Liver (tissue), 3 donors: ENCODE data around the gene KCNS3.

ENCODE experiments used
- RAD21 ChIP-seq, 2 donors: IDR thresholded peaks; 2 replicates each; pipeline ENCODE4 v1.6.1; 2016; ENCODE audit warnings: antibody characterized with exemption in 2 of 2, mild to moderate bottlenecking in 2 of 2
- TF ChIP-seq, protein P1 (sequence below): fragments of 150-350 bp; IDR thresholded peaks from 2 replicates; pipeline ENCODE4 v1.5.1; 2017; ENCODE audit warnings: improper control_type of control experiment, low read depth, low read length; ENCODE audit not compliant: missing input control
- TF ChIP-seq, protein P2 (sequence below): IDR thresholded peaks from 2 replicates; pipeline ENCODE4 v1.6.1; 2016; ENCODE audit warnings: antibody characterized with exemption, mild to moderate bottlenecking
- TF ChIP-seq, protein P3 (sequence below): IDR thresholded peaks from 2 replicates; pipeline ENCODE4 v1.6.1; 2016; ENCODE audit warnings: antibody characterized with exemption
- donor health status: healthy.
- donor health status: healthy.

DNA sequence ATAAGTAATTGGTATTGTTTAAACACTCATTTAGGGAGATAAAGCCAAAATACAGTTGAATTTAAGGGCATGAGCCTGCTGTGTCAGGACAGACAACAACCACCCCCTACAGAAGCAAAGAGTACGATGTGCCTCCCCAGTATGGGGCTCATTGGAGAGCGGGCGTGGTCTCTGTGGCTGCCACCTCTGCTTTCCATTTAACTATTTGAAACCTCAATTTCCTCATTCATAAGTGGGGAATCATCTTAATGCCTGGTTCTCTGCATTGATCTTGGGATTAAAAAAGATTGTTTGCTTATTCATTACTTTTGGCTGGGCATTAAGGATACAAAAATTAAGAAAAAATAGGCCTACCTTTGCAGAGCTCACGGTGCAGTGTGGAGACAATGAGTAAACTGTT lies 21.4 kb downstream of the KCNS3 start:
- TF ChIP-seq, protein P1, sequence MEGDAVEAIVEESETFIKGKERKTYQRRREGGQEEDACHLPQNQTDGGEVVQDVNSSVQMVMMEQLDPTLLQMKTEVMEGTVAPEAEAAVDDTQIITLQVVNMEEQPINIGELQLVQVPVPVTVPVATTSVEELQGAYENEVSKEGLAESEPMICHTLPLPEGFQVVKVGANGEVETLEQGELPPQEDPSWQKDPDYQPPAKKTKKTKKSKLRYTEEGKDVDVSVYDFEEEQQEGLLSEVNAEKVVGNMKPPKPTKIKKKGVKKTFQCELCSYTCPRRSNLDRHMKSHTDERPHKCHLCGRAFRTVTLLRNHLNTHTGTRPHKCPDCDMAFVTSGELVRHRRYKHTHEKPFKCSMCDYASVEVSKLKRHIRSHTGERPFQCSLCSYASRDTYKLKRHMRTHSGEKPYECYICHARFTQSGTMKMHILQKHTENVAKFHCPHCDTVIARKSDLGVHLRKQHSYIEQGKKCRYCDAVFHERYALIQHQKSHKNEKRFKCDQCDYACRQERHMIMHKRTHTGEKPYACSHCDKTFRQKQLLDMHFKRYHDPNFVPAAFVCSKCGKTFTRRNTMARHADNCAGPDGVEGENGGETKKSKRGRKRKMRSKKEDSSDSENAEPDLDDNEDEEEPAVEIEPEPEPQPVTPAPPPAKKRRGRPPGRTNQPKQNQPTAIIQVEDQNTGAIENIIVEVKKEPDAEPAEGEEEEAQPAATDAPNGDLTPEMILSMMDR = no peak
- TF ChIP-seq, protein P2, sequence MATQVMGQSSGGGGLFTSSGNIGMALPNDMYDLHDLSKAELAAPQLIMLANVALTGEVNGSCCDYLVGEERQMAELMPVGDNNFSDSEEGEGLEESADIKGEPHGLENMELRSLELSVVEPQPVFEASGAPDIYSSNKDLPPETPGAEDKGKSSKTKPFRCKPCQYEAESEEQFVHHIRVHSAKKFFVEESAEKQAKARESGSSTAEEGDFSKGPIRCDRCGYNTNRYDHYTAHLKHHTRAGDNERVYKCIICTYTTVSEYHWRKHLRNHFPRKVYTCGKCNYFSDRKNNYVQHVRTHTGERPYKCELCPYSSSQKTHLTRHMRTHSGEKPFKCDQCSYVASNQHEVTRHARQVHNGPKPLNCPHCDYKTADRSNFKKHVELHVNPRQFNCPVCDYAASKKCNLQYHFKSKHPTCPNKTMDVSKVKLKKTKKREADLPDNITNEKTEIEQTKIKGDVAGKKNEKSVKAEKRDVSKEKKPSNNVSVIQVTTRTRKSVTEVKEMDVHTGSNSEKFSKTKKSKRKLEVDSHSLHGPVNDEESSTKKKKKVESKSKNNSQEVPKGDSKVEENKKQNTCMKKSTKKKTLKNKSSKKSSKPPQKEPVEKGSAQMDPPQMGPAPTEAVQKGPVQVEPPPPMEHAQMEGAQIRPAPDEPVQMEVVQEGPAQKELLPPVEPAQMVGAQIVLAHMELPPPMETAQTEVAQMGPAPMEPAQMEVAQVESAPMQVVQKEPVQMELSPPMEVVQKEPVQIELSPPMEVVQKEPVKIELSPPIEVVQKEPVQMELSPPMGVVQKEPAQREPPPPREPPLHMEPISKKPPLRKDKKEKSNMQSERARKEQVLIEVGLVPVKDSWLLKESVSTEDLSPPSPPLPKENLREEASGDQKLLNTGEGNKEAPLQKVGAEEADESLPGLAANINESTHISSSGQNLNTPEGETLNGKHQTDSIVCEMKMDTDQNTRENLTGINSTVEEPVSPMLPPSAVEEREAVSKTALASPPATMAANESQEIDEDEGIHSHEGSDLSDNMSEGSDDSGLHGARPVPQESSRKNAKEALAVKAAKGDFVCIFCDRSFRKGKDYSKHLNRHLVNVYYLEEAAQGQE = no peak
- TF ChIP-seq, protein P3, sequence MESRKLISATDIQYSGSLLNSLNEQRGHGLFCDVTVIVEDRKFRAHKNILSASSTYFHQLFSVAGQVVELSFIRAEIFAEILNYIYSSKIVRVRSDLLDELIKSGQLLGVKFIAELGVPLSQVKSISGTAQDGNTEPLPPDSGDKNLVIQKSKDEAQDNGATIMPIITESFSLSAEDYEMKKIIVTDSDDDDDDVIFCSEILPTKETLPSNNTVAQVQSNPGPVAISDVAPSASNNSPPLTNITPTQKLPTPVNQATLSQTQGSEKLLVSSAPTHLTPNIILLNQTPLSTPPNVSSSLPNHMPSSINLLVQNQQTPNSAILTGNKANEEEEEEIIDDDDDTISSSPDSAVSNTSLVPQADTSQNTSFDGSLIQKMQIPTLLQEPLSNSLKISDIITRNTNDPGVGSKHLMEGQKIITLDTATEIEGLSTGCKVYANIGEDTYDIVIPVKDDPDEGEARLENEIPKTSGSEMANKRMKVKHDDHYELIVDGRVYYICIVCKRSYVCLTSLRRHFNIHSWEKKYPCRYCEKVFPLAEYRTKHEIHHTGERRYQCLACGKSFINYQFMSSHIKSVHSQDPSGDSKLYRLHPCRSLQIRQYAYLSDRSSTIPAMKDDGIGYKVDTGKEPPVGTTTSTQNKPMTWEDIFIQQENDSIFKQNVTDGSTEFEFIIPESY = no peak
- TF ChIP-seq RAD21 (IDR thresholded peaks at IDR 0.05) = no peak
